GM12878 (cell line): ENCODE measurements around the gene FGF12. TPM values are rescaled to one million over a fixed set of nuclear protein-coding genes. Genes with fewer than 3 reads are reported as not detected.

Source experiments
- ATAC-seq: fragments of 200-7000 bp; cut with Tn5 transposase; 3 replicates; pipeline ENCODE4 v1.9.1; 2020; ENCODE audit warnings: mild to moderate bottlenecking, moderate library complexity
- BruUV-seq: library from RNA; stranded (reverse); fragments of 400-500 nt; replicated peaks from 2 replicates; lab custom pipeline; 2021; lab: Mats Ljungman, UMichigan
- CTCF ChIA-PET: fragments of 300-600 bp; sonication (Branson Sonifier 250); formaldehyde crosslinking; extraction: SDS; loops from one replicate; lab custom pipeline; 2021; ENCODE audit warnings: inconsistent platforms; lab: Yijun Ruan, JAX
- POLR2A ChIA-PET: fragments of 350-600 bp; formaldehyde crosslinking; extraction: SDS; loops from one replicate; lab custom pipeline; 2021; ENCODE audit warnings: inconsistent platforms; lab: Charles Lee
- RAD21 ChIA-PET: fragments of 300-600 bp; sonication (Branson Sonifier 250); formaldehyde crosslinking; loops from one replicate; lab custom pipeline; 2023; ENCODE audit warnings: antibody characterized with exemption; ENCODE audit not compliant: unreplicated experiment; lab: Charles Lee
- SMC1A ChIA-PET: fragments of 300-600 bp; sonication (Branson Sonifier 250); formaldehyde crosslinking; loops from one replicate; lab custom pipeline; 2023; ENCODE audit not compliant: unreplicated experiment, uncharacterized antibody; lab: Charles Lee
- DNase-seq: peaks from one replicate; pipeline ENCODE4 v3.0.0-alpha.2; 2011; ENCODE audit warnings: low read depth, low spot score
- FAIRE-seq: peaks from 3 replicates; lab custom pipeline; 2011; peaks lifted over from hg19 to GRCh38; lab: Jason Lieb, UNC
- H2AFZ ChIP-seq: 2 replicates; pipeline ENCODE4 v1.6.0; 2011; ENCODE audit warnings: low read depth, low read length, control low read depth; ENCODE audit not compliant: control insufficient read depth
- H3K27ac ChIP-seq: 2 replicates; pipeline ENCODE4 v1.5.1; 2011; ENCODE audit warnings: control low read depth; ENCODE audit not compliant: control insufficient read depth, insufficient read depth
- H3K27me3 ChIP-seq, 2 experiments: replicated peaks in 1 of 2; 2 replicates each; pipeline versions ENCODE4 v1.6.0 to v1.6.1; 2011; ENCODE audit warnings: low read length in 1 of 2; ENCODE audit not compliant: control insufficient read depth in 2 of 2, insufficient read depth in 2 of 2
- H3K36me3 ChIP-seq, 2 experiments: 2 replicates each; pipeline ENCODE4 v1.5.1; 2011; ENCODE audit warnings: low read length in 1 of 2; ENCODE audit not compliant: control insufficient read depth in 2 of 2, insufficient read depth in 2 of 2
- H3K4me1 ChIP-seq: 2 replicates; pipeline ENCODE4 v1.6.1; 2011; ENCODE audit warnings: mild to moderate bottlenecking, low read length, moderate library complexity, mixed read lengths; ENCODE audit not compliant: control insufficient read depth, insufficient read depth
- H3K4me2 ChIP-seq: 2 replicates; pipeline ENCODE4 v1.6.0; 2011; ENCODE audit warnings: control low read depth; ENCODE audit not compliant: control insufficient read depth, insufficient read depth
- H3K4me3 ChIP-seq: fragments of 200-600 bp; sonication (generic); 2 replicates; pipeline ENCODE4 v1.5.1; 2016
- H3K79me2 ChIP-seq: 2 replicates; pipeline ENCODE4 v1.6.0; 2011; ENCODE audit warnings: low read length; ENCODE audit not compliant: control insufficient read depth, insufficient read depth
- H3K9ac ChIP-seq: 2 replicates; pipeline ENCODE4 v1.8.0; 2011; ENCODE audit warnings: low read length, control low read depth, mixed read lengths; ENCODE audit not compliant: control insufficient read depth, insufficient read depth
- H3K9me3 ChIP-seq: replicated peaks from 3 replicates; pipeline ENCODE4 v1.5.1; 2011; ENCODE audit warnings: mild to moderate bottlenecking, low read length; ENCODE audit not compliant: control insufficient read depth, insufficient read depth
- H4K20me1 ChIP-seq: 2 replicates; pipeline ENCODE4 v1.6.0; 2011; ENCODE audit not compliant: control insufficient read depth, insufficient read depth
- BCL11A ChIP-seq: IDR thresholded peaks from 2 replicates; pipeline ENCODE4 v1.6.1; 2011; ENCODE audit warnings: low read depth, low read length
- MYB ChIP-seq: fragments of 150-350 bp; IDR thresholded peaks from 2 replicates; pipeline ENCODE4 v1.6.1; 2014; ENCODE audit warnings: mild to moderate bottlenecking, low read depth, low read length, borderline replicate concordance
- NFYA ChIP-seq: IDR thresholded peaks from 2 replicates; pipeline ENCODE4 v1.6.1; 2011; ENCODE audit warnings: low read depth, mild to moderate bottlenecking, low read length, improper control_type of control experiment, borderline replicate concordance
- NR2C1 ChIP-seq: fragments of 450-650 bp; IDR thresholded peaks from 2 replicates; pipeline ENCODE4 v1.6.1; 2017; ENCODE audit warnings: antibody characterized with exemption, mild to moderate bottlenecking, moderate library complexity
- NR2F1 ChIP-seq: fragments of 450-650 bp; conservative IDR thresholded peaks from 2 replicates; pipeline ENCODE4 v1.6.1; 2017; ENCODE audit warnings: mild to moderate bottlenecking
- RAD51 ChIP-seq: fragments of 450-650 bp; IDR thresholded peaks from 2 replicates; pipeline ENCODE4 v1.6.1; 2016; ENCODE audit warnings: moderate library complexity, mild to moderate bottlenecking, inconsistent platforms
- RB1 ChIP-seq: fragments of 450-650 bp; formaldehyde crosslinking; IDR thresholded peaks from 2 replicates; pipeline ENCODE4 v1.6.1; 2017; ENCODE audit warnings: mild to moderate bottlenecking, borderline replicate concordance
- SREBF2 ChIP-seq: IDR thresholded peaks from 2 replicates; pipeline ENCODE4 v1.6.1; 2012; ENCODE audit warnings: mild to moderate bottlenecking, low read length
- WGBS: methylation state at CpG from one replicate; pipeline ENCODE4 v1.1.6; 2016; ENCODE audit warnings: low lambda C conversion rate; ENCODE audit not compliant: insufficient replicate concordance, insufficient coverage; ENCODE audit errors: missing lambda C conversion rate; 5-methylcytosine and 5-hydroxymethylcytosine counted together
- in situ Hi-C: fragments of 300-500 bp; cut with MboI; formaldehyde crosslinking; loops from 9 replicates; pipeline ENCODE4 v1.14.3; 2018; ENCODE audit warnings: mixed read lengths
- intact Hi-C: fragments of 100-400 bp; cut with micrococcal nuclease; formaldehyde crosslinking; loops from one replicate; pipeline ENCODE4 v1.14.2; 2022; ENCODE audit not compliant: unreplicated experiment
- polyA plus RNA-seq, 11 experiments: library from polyadenylated mRNA; depleted of rRNA in 4 of 11; unstranded in 6 of 11; stranded (reverse) in 5 of 11; fragments of >200 nt; fragmentation: Nextera tagmentation in 4 of 11; fragmentation: Illumina TruSeq in 1 of 11; extraction: Ambion mirVana in 4 of 11; extraction: Trizol in 1 of 11; gene quantifications; 1 replicate in 1 of 11; 2 replicates in 10 of 11; pipeline versions ENCODE4 v1.2.1 to v1.2.3, GENCODE V29; 2011 to 2016; ENCODE audit warnings: inconsistent platforms in 2 of 11, missing spikeins in 2 of 11, low read depth in 1 of 11
- total RNA-seq, 4 experiments: library from RNA; depleted of rRNA in 3 of 4; stranded (reverse); fragments of >200 nt in 3 of 4; fragmentation: Illumina TruSeq in 1 of 4; extraction: Trizol in 1 of 4; gene quantifications; 2 replicates each; pipeline versions ENCODE4 v1.2.1 to v1.2.3, GENCODE V29; 2013 to 2021
- TF ChIP-seq, protein P1 (sequence below): fragments of 450-650 bp; conservative IDR thresholded peaks from 2 replicates; pipeline ENCODE4 v1.6.1; 2017; ENCODE audit warnings: mild to moderate bottlenecking, moderate library complexity
- TF ChIP-seq, protein P2 (sequence below): fragments of 450-650 bp; IDR thresholded peaks from 2 replicates; pipeline ENCODE4 v1.6.1; 2017; ENCODE audit warnings: mild to moderate bottlenecking
- TF ChIP-seq, protein P3 (sequence below): IDR thresholded peaks from 2 replicates; pipeline ENCODE4 v1.6.1; 2012; ENCODE audit warnings: improper control_type of control experiment, low read depth, low read length; ENCODE audit not compliant: insufficient replicate concordance

The FGF12 gene
- total and polyA plus RNA-seq, 10 of the 15 experiments (the other 5 are each of a cell fraction or from before 2014, with no cell fraction given): 0.03 to 0.43 (median 0.13) TPM; not detected in 7

DNA sequence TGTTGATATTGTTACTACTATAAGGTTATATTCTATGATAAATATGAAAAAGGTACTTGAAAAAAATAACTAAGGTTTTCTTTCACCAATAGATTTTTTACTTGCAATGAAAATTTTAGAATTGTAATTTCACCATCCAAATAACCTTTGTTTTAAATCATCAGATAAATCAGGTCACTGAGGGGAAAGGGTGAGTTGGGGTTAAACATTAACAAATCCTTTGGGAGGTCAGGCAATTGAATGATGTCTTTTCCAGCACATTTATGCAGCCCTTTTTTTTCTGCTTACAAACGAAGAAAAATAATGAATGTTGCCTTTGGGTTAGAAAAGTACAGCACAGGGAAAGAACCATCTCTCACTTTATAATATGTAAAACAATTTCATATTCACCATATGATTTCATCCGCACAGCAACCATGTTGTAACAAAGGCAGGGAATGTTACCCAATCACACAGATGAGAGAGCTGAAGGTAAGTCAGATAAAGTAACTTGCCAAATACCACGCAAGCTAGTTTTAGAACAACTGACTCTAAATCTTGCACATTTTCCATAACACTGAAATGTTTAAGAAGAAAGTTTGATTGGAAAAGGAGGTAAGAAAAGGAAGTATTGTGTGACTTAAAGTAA lies 151.3 kb downstream of the FGF12 start (continued):
- TF ChIP-seq NFYA (no peak), RB1 (no peak), NR2C1 (no peak), NR2F1 (no peak)
- TF ChIP-seq, protein P1, sequence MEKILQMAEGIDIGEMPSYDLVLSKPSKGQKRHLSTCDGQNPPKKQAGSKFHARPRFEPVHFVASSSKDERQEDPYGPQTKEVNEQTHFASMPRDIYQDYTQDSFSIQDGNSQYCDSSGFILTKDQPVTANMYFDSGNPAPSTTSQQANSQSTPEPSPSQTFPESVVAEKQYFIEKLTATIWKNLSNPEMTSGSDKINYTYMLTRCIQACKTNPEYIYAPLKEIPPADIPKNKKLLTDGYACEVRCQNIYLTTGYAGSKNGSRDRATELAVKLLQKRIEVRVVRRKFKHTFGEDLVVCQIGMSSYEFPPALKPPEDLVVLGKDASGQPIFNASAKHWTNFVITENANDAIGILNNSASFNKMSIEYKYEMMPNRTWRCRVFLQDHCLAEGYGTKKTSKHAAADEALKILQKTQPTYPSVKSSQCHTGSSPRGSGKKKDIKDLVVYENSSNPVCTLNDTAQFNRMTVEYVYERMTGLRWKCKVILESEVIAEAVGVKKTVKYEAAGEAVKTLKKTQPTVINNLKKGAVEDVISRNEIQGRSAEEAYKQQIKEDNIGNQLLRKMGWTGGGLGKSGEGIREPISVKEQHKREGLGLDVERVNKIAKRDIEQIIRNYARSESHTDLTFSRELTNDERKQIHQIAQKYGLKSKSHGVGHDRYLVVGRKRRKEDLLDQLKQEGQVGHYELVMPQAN: no peak
- TF ChIP-seq, all 136 proteins: peak for 0

DNA sequence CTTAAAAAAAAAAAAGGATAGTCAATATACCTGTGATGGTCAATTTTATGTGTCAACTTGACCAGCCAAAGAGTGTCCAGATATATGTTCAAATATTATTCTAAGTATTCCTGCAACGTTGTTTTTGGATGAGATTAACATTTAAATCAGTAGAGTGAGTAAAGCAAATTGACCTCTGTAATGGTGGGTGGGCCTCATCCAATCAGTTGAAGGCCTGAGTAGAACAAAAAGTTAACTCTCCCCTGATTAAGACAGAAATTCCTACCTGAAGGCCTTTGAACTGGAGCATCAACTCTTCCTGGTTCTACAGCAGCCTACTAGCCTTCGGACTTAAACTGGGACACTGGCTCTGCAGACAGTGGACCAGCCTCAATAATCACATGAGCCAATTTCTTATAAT lies 154.1 kb downstream of the FGF12 start:
- Histone ChIP-seq H2AFZ (no peak overlapping the region), H3K4me3 (no peak overlapping the region), H3K4me2 (no peak overlapping the region), H3K27ac (no peak overlapping the region), H3K9ac (no peak overlapping the region), H3K4me1 (no peaks in the 10 kb centered on the region; the same call in 1 of the 2 replicates), H3K9me3 (no peaks in the 10 kb centered on the region), H3K27me3 (no peaks in the 10 kb centered on the region; a peak in 1 of 4 replicates), H3K79me2 (no peaks in the 10 kb centered on the region), H3K36me3 (no peaks in the 10 kb centered on the region), H4K20me1 (no peaks in the 10 kb centered on the region)
- intact Hi-C loops (no loop called here), in situ Hi-C loops (no loop called here)
- POLR2A ChIA-PET: no interaction called here
- no peak for ATAC-seq
- CTCF ChIA-PET: no interaction called here
- SMC1A ChIA-PET: no interaction called here
- TF ChIP-seq RAD51 (no peak), MYB (no peak), BCL11A (no peak), SREBF2 (no peak), RB1 (no peak)
- TF ChIP-seq, protein P2, sequence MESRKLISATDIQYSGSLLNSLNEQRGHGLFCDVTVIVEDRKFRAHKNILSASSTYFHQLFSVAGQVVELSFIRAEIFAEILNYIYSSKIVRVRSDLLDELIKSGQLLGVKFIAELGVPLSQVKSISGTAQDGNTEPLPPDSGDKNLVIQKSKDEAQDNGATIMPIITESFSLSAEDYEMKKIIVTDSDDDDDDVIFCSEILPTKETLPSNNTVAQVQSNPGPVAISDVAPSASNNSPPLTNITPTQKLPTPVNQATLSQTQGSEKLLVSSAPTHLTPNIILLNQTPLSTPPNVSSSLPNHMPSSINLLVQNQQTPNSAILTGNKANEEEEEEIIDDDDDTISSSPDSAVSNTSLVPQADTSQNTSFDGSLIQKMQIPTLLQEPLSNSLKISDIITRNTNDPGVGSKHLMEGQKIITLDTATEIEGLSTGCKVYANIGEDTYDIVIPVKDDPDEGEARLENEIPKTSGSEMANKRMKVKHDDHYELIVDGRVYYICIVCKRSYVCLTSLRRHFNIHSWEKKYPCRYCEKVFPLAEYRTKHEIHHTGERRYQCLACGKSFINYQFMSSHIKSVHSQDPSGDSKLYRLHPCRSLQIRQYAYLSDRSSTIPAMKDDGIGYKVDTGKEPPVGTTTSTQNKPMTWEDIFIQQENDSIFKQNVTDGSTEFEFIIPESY: no peak
- TF ChIP-seq, protein P3, sequence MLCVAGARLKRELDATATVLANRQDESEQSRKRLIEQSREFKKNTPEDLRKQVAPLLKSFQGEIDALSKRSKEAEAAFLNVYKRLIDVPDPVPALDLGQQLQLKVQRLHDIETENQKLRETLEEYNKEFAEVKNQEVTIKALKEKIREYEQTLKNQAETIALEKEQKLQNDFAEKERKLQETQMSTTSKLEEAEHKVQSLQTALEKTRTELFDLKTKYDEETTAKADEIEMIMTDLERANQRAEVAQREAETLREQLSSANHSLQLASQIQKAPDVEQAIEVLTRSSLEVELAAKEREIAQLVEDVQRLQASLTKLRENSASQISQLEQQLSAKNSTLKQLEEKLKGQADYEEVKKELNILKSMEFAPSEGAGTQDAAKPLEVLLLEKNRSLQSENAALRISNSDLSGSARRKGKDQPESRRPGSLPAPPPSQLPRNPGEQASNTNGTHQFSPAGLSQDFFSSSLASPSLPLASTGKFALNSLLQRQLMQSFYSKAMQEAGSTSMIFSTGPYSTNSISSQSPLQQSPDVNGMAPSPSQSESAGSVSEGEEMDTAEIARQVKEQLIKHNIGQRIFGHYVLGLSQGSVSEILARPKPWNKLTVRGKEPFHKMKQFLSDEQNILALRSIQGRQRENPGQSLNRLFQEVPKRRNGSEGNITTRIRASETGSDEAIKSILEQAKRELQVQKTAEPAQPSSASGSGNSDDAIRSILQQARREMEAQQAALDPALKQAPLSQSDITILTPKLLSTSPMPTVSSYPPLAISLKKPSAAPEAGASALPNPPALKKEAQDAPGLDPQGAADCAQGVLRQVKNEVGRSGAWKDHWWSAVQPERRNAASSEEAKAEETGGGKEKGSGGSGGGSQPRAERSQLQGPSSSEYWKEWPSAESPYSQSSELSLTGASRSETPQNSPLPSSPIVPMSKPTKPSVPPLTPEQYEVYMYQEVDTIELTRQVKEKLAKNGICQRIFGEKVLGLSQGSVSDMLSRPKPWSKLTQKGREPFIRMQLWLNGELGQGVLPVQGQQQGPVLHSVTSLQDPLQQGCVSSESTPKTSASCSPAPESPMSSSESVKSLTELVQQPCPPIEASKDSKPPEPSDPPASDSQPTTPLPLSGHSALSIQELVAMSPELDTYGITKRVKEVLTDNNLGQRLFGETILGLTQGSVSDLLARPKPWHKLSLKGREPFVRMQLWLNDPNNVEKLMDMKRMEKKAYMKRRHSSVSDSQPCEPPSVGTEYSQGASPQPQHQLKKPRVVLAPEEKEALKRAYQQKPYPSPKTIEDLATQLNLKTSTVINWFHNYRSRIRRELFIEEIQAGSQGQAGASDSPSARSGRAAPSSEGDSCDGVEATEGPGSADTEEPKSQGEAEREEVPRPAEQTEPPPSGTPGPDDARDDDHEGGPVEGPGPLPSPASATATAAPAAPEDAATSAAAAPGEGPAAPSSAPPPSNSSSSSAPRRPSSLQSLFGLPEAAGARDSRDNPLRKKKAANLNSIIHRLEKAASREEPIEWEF: no peak
- DNase-seq: no peak
- 34% methylated on average over 2 of the region's 2 CpGs for WGBS
- BruUV-seq: no TSS peak
- no peak for FAIRE-seq
- RAD21 ChIA-PET: no interaction called here
